IMR-90 (cell line): ENCODE data around the gene CPNE4. TPM values are rescaled to one million over a fixed set of nuclear protein-coding genes. Genes with fewer than 3 reads are reported as not detected.

Experiments used
- ATAC-seq: fragments of 200-7000 bp; cut with Tn5 transposase; 2 replicates; pipeline ENCODE4 v1.9.1; 2020; ENCODE audit warnings: low read depth, mild to moderate bottlenecking, moderate library complexity
- BruUV-seq: library from RNA; stranded (reverse); fragments of 400-500 nt; replicated peaks from 2 replicates; lab custom pipeline; 2021; lab: Mats Ljungman, UMichigan
- CTCF ChIA-PET: fragments of 300-600 bp; formaldehyde crosslinking; extraction: SDS; loops from one replicate; lab custom pipeline; 2021; ENCODE audit warnings: antibody characterized with exemption; lab: Yijun Ruan, JAX
- POLR2A ChIA-PET: fragments of 300-600 bp; sonication (Branson Sonifier 250); formaldehyde crosslinking; loops from one replicate; lab custom pipeline; 2022; ENCODE audit warnings: antibody characterized with exemption; ENCODE audit not compliant: unreplicated experiment; lab: Charles Lee
- DNase-seq: peaks from one replicate; pipeline ENCODE4 v3.0.0; 2013
- H2AFZ ChIP-seq: replicated peaks from 2 replicates; pipeline ENCODE3; 2013; ENCODE audit warnings: low read length, mild to moderate bottlenecking; ENCODE audit not compliant: poor library complexity
- H2AK5ac ChIP-seq: 2 replicates; pipeline ENCODE4 v1.6.1; 2013; ENCODE audit warnings: low read depth, low read length, inconsistent platforms
- H2AK9ac ChIP-seq: replicated peaks from 2 replicates; pipeline ENCODE3; 2013; ENCODE audit warnings: mild to moderate bottlenecking, low read depth, low read length, moderate library complexity; ENCODE audit not compliant: poor library complexity
- H2BK120ac ChIP-seq: 2 replicates; pipeline ENCODE4 v1.6.1; 2013; ENCODE audit warnings: low read depth, low read length, inconsistent platforms
- H2BK15ac ChIP-seq: 3 replicates; pipeline ENCODE4 v1.6.1; 2013; ENCODE audit warnings: low read depth, low read length, inconsistent platforms
- H2BK20ac ChIP-seq: 2 replicates; pipeline ENCODE4 v1.6.1; 2013; ENCODE audit warnings: low read depth, mild to moderate bottlenecking, inconsistent platforms, low read length, moderate library complexity
- H2BK5ac ChIP-seq: 2 replicates; pipeline ENCODE4 v1.6.1; 2013; ENCODE audit warnings: mild to moderate bottlenecking, low read depth, low read length, inconsistent platforms; ENCODE audit not compliant: poor library complexity, severe bottlenecking
- H3K14ac ChIP-seq: replicated peaks from 2 replicates; pipeline ENCODE4 v1.6.1; 2013; ENCODE audit warnings: low read depth, low read length, inconsistent platforms
- H3K18ac ChIP-seq: 2 replicates; pipeline ENCODE4 v1.6.1; 2013; ENCODE audit warnings: low read depth, low read length, control low read depth
- H3K23ac ChIP-seq: 2 replicates; pipeline ENCODE4 v1.6.1; 2013; ENCODE audit warnings: low read depth, low read length, inconsistent platforms
- H3K27ac ChIP-seq: 2 replicates; pipeline ENCODE4 v1.5.1; 2013; ENCODE audit warnings: mild to moderate bottlenecking, control low read depth, low read length; ENCODE audit not compliant: insufficient read depth
- H3K27me3 ChIP-seq: 2 replicates; pipeline ENCODE4 v1.6.1; 2013; ENCODE audit warnings: low read length; ENCODE audit not compliant: control insufficient read depth, insufficient read depth
- H3K36me3 ChIP-seq: 2 replicates; pipeline ENCODE4 v1.6.1; 2013; ENCODE audit warnings: low read length, mixed read lengths; ENCODE audit not compliant: control insufficient read depth, insufficient read depth
- H3K4ac ChIP-seq: 2 replicates; pipeline ENCODE4 v1.6.1; 2013; ENCODE audit warnings: low read depth, low read length, inconsistent platforms
- H3K4me1 ChIP-seq: 2 replicates; pipeline ENCODE4 v1.6.1; 2013; ENCODE audit warnings: low read length, mixed read lengths; ENCODE audit not compliant: control insufficient read depth, insufficient read depth
- H3K4me2 ChIP-seq: 2 replicates; pipeline ENCODE4 v1.6.1; 2013; ENCODE audit warnings: low read depth, mild to moderate bottlenecking, control low read depth, low read length, moderate library complexity
- H3K4me3 ChIP-seq: 2 replicates; pipeline ENCODE4 v1.5.1; 2013; ENCODE audit warnings: low read depth, mild to moderate bottlenecking, control low read depth, low read length, moderate library complexity; ENCODE audit not compliant: insufficient read depth
- H3K56ac ChIP-seq: 2 replicates; pipeline ENCODE4 v1.6.1; 2013; ENCODE audit warnings: low read length, inconsistent platforms; ENCODE audit not compliant: insufficient read depth; ENCODE audit errors: extremely low read depth
- H3K79me1 ChIP-seq, 2 experiments: 2 replicates each; pipeline ENCODE4 v1.6.1; 2013; ENCODE audit warnings: low read length in 2 of 2, inconsistent platforms in 1 of 2, low read depth in 1 of 2
- H3K9ac ChIP-seq: 2 replicates; pipeline ENCODE4 v1.6.1; 2013; ENCODE audit warnings: low read depth, low read length, control low read depth
- H3K9me1 ChIP-seq: 2 replicates; pipeline ENCODE4 v1.6.1; 2013; ENCODE audit warnings: low read length, inconsistent platforms; ENCODE audit not compliant: insufficient read depth
- H3K9me3 ChIP-seq: 2 replicates; pipeline ENCODE4 v1.6.1; 2013; ENCODE audit warnings: low read length; ENCODE audit not compliant: control insufficient read depth, insufficient read depth
- H4K20me1 ChIP-seq: 2 replicates; pipeline ENCODE4 v1.6.1; 2013; ENCODE audit warnings: low read length, inconsistent platforms; ENCODE audit not compliant: insufficient read depth
- H4K5ac ChIP-seq: 2 replicates; pipeline ENCODE4 v1.6.1; 2013; ENCODE audit warnings: mild to moderate bottlenecking, low read depth, low read length, control low read depth
- H4K8ac ChIP-seq, 2 experiments: 2 replicates each; pipeline ENCODE4 v1.6.1; 2013; ENCODE audit warnings: low read depth in 2 of 2, low read length in 2 of 2, control low read depth in 1 of 2, inconsistent platforms in 1 of 2
- H4K91ac ChIP-seq: 2 replicates; pipeline ENCODE4 v1.6.1; 2013; ENCODE audit warnings: low read depth, low read length, inconsistent platforms; ENCODE audit not compliant: insufficient read depth
- CEBPB ChIP-seq: IDR thresholded peaks from 2 replicates; pipeline ENCODE4 v1.6.1; 2012; ENCODE audit warnings: low read depth, low read length, improper control_type of control experiment
- FOS ChIP-seq: fragments of 150-350 bp; IDR thresholded peaks from 2 replicates; pipeline ENCODE4 v1.6.1; 2016; ENCODE audit warnings: low read depth, low read length
- MAFK ChIP-seq: IDR thresholded peaks from 2 replicates; pipeline ENCODE4 v1.6.1; 2012; ENCODE audit warnings: low read depth, low read length, improper control_type of control experiment
- MXI1 ChIP-seq: IDR thresholded peaks from 2 replicates; pipeline ENCODE4 v1.6.1; 2012; ENCODE audit warnings: low read depth, mild to moderate bottlenecking, low read length, moderate library complexity, borderline replicate concordance
- RCOR1 ChIP-seq: IDR thresholded peaks from 2 replicates; pipeline ENCODE4 v1.6.1; 2012; ENCODE audit warnings: mild to moderate bottlenecking, low read length, improper control_type of control experiment; ENCODE audit not compliant: insufficient replicate concordance
- WGBS, 2 experiments: methylation state at CpG; one replicate each; pipeline versions ENCODE4 v1.1.5 to v1.1.7; 2013; ENCODE audit warnings: missing lambda C conversion rate in 2 of 2; ENCODE audit not compliant: insufficient read length in 1 of 2; ENCODE audit errors: extremely low coverage in 2 of 2; 5-methylcytosine and 5-hydroxymethylcytosine counted together
- dilution Hi-C: fragments of 300-500 bp; cut with HindIII; formaldehyde crosslinking; loops from one replicate; pipeline ENCODE4 v1.14.3; 2018; ENCODE audit warnings: low sequenced_read_pairs; ENCODE audit not compliant: unreplicated experiment
- in situ Hi-C: fragments of 300-500 bp; cut with MboI; formaldehyde crosslinking; loops from 3 replicates; pipeline ENCODE4 v1.14.3; 2019; ENCODE audit warnings: low sequenced_read_pairs, inconsistent platforms, mixed read lengths
- intact Hi-C: fragments of 100-400 bp; cut with micrococcal nuclease; formaldehyde crosslinking; loops from 2 replicates; pipeline ENCODE4 v1.10.0; 2022
- polyA plus RNA-seq, 3 experiments: library from polyadenylated mRNA; depleted of rRNA; stranded (reverse); fragments of >200 nt; gene quantifications; 2 replicates each; pipeline ENCODE4 v1.2.3, GENCODE V29; 2012; ENCODE audit warnings: low replicate concordance in 1 of 3
- total RNA-seq: library from RNA; depleted of rRNA; stranded (reverse); fragments of >200 nt; gene quantifications from 2 replicates; pipeline ENCODE4 v1.2.3, GENCODE V29; 2012

The CPNE4 gene
- total and polyA plus RNA-seq, 2 of the 4 experiments (the other 2 are of a cell fraction): not detected

- Histone ChIP-seq H4K20me1 (no peaks in the 10 kb centered on the region), H3K4me2 (no peak overlapping the region)
- CTCF ChIA-PET: no interaction called here
Measured at GRCh38 chr3:131535596-131535995, 499.2 kb downstream of the CPNE4 start.

More at GRCh38 chr3:131535596-131535995, 499.2 kb downstream of the CPNE4 start:
- no peak overlapping the region for H2BK120ac ChIP-seq
- no peaks in the 10 kb centered on the region; the same call in 1 of the 2 replicates for H3K27me3 ChIP-seq
- H2AK9ac ChIP-seq: no peak overlapping the region
- no peak overlapping the region for H2BK15ac ChIP-seq
- H3K36me3 ChIP-seq: no peaks in the 10 kb centered on the region
- H3K27ac ChIP-seq: no peak overlapping the region
- H3K9me3 ChIP-seq: no peaks in the 10 kb centered on the region
- H3K14ac ChIP-seq: no peak overlapping the region
- no peak overlapping the region for H2AFZ ChIP-seq
- POLR2A ChIA-PET: no interaction called here
- in situ Hi-C loops: no loop called here
- H3K18ac ChIP-seq: no peak overlapping the region
- TF ChIP-seq CEBPB (no peak), FOS (no peak), MAFK (no peak), MXI1 (no peak), RCOR1 (no peak)
- H3K4me1 ChIP-seq: no peaks in the 10 kb centered on the region
- H3K9ac ChIP-seq: no peak overlapping the region
- H3K4ac ChIP-seq: no peak overlapping the region
- H3K56ac ChIP-seq: no peak overlapping the region
- H2BK20ac ChIP-seq: no peak overlapping the region
- no peak overlapping the region for H3K23ac ChIP-seq
- intact Hi-C loops: no loop called here
- no peak; the same call in 1 of the 2 replicates for ATAC-seq
- peak; percentile 38 for DNase-seq
- no peak overlapping the region for H2BK5ac ChIP-seq
- no peak overlapping the region for H4K8ac ChIP-seq
- H3K9me1 ChIP-seq: no peaks in the 10 kb centered on the region
- no peak overlapping the region for H4K91ac ChIP-seq
- no peak overlapping the region for H4K5ac ChIP-seq
- dilution Hi-C loops: no loop called here
- H3K4me3 ChIP-seq: no peak overlapping the region
- WGBS, 2 experiments: no CpG with 5 or more reads among the region's 2 CpGs
- no peak overlapping the region for H2AK5ac ChIP-seq
- H3K79me1 ChIP-seq: no peaks in the 10 kb centered on the region
- BruUV-seq: no TSS peak
